HG02678 (cell line): ENCODE measurements around the gene USP6NL.

Experiments
- ATAC-seq: cut with Tn5 transposase; IDR thresholded peaks from one replicate; pipeline ENCODE4 v1.9.1; 2021; ENCODE audit warnings: mild to moderate bottlenecking, moderate library complexity; ENCODE audit not compliant: unreplicated experiment

USP6NL gene

GRCh38 chr10:11429439-11430052 is 181.9 kb downstream of the USP6NL start:
- no peak for ATAC-seq

GRCh38 chr10:11425676-11426075 is 185.8 kb downstream of the USP6NL start:
- no peak for ATAC-seq

GRCh38 chr10:11425296-11425610 is 186.2 kb downstream of the USP6NL start:
- no peak for ATAC-seq

GRCh38 chr10:11424456-11425295 is 186.8 kb downstream of the USP6NL start:
- peak; percentile 68 for ATAC-seq

GRCh38 chr10:11416974-11417373 is 194.5 kb downstream of the USP6NL start:
- ATAC-seq, result no peak

GRCh38 chr10:11415095-11415494 is 196.4 kb downstream of the USP6NL start:
- no peak for ATAC-seq

- ATAC-seq, result no peak
These were observed 197.0 kb downstream of the USP6NL start for GRCh38 chr10:11414314-11415038.

GRCh38 chr10:11411926-11412545 is 199.4 kb downstream of the USP6NL start:
- ATAC-seq, result no peak

GRCh38 chr10:11409357-11409756 is 202.1 kb downstream of the USP6NL start:
- ATAC-seq, result no peak

GRCh38 chr10:11407939-11408338 is 203.5 kb downstream of the USP6NL start:
- no peak for ATAC-seq

- ATAC-seq, result no peak
These were observed 204.7 kb downstream of the USP6NL start for GRCh38 chr10:11406746-11407145.

- ATAC-seq, result no peak
These were observed 206.5 kb downstream of the USP6NL start for GRCh38 chr10:11404901-11405300.
